K562 (cell line): ENCODE measurements around the gene ADAMTS7. TPM values are rescaled to one million over a fixed set of nuclear protein-coding genes. Genes with fewer than 3 reads are reported as not detected.

ENCODE experiments used
- ARHGAP35 ChIP-seq: fragments of 450-650 bp; IDR thresholded peaks from 2 replicates; pipeline ENCODE4 v1.6.1; 2018; ENCODE audit not compliant: partially characterized antibody
- EWSR1 ChIP-seq: fragments of 450-650 bp; IDR thresholded peaks from 2 replicates; pipeline ENCODE4 v1.6.1; 2018; ENCODE audit warnings: borderline replicate concordance, mild to moderate bottlenecking, low read depth, moderate library complexity; ENCODE audit not compliant: partially characterized antibody
- FOXA1 ChIP-seq: fragments of 450-650 bp; IDR thresholded peaks from 2 replicates; pipeline ENCODE4 v1.6.1; 2016; ENCODE audit warnings: mild to moderate bottlenecking, borderline replicate concordance
- FOXA3 ChIP-seq, 2 experiments: fragments of 450-650 bp in 1 of 2; sonication (generic) in 1 of 2; formaldehyde crosslinking; IDR thresholded peaks in 1 of 2; conservative IDR thresholded peaks in 1 of 2; 2 replicates each; pipeline versions ENCODE4 v1.4.0 to v1.8.0; 2020 to 2022; ENCODE audit warnings: mild to moderate bottlenecking in 2 of 2, missing genetic modification reagents in 1 of 2
- KLF16 ChIP-seq: IDR thresholded peaks from 2 replicates; pipeline ENCODE4 v1.6.1; 2016; ENCODE audit warnings: antibody characterized with exemption
- MECOM ChIP-seq: fragments of 250-450 bp; sonication (Bioruptor Pico); IDR thresholded peaks from 2 replicates; pipeline ENCODE4 v1.8.0; 2022; ENCODE audit warnings: inconsistent platforms
- MTA1 ChIP-seq: fragments of 450-650 bp; IDR thresholded peaks from 2 replicates; pipeline ENCODE4 v1.6.1; 2017; ENCODE audit warnings: borderline replicate concordance
- NCOR1 ChIP-seq: fragments of 450-650 bp; IDR thresholded peaks from 2 replicates; pipeline ENCODE4 v1.6.1; 2016; ENCODE audit warnings: mild to moderate bottlenecking, moderate library complexity
- POLR2AphosphoS2 ChIP-seq: IDR thresholded peaks from 2 replicates; pipeline ENCODE4 v1.6.1; 2012; ENCODE audit warnings: low read length, improper control_type of control experiment
- SMC3 ChIP-seq: conservative IDR thresholded peaks from 2 replicates; pipeline ENCODE4 v1.6.1; 2011; ENCODE audit warnings: low read depth, low read length, improper control_type of control experiment; ENCODE audit not compliant: insufficient read depth
- TOE1 ChIP-seq, 2 experiments: fragments of 450-650 bp in 1 of 2; sonication (generic) in 1 of 2; formaldehyde crosslinking in 1 of 2; IDR thresholded peaks; 2 replicates each; pipeline versions ENCODE4 v1.7.1 to v1.8.0; 2016 to 2022; ENCODE audit warnings: borderline replicate concordance in 2 of 2, mild to moderate bottlenecking in 2 of 2, antibody characterized with exemption in 1 of 2, inconsistent platforms in 1 of 2, low read depth in 1 of 2, missing genetic modification reagents in 1 of 2, moderate library complexity in 1 of 2
- ZNF354B ChIP-seq: fragments of 250-450 bp; sonication (Bioruptor Pico); IDR thresholded peaks from 2 replicates; pipeline ENCODE4 v1.4.0; 2020
- ZNF707 ChIP-seq: fragments of 250-450 bp; sonication (Bioruptor Pico); conservative IDR thresholded peaks from 2 replicates; pipeline ENCODE4 v1.8.0; 2022; ENCODE audit warnings: inconsistent platforms, mild to moderate bottlenecking, moderate library complexity
- polyA plus RNA-seq, 8 experiments: library from polyadenylated mRNA; depleted of rRNA in 4 of 8; stranded (reverse) in 5 of 8; unstranded in 3 of 8; fragments of >200 nt; fragmentation: Nextera tagmentation in 2 of 8; fragmentation: Illumina TruSeq in 1 of 8; extraction: Ambion mirVana in 2 of 8; extraction: Trizol in 1 of 8; gene quantifications; 2 replicates each; pipeline versions ENCODE4 v1.2.1 to v1.2.3, GENCODE V29; 2011 to 2014; ENCODE audit warnings: inconsistent platforms in 1 of 8, missing spikeins in 1 of 8
- total RNA-seq, 7 experiments: library from RNA; depleted of rRNA in 6 of 7; stranded (reverse); fragments of >200 nt in 6 of 7; fragmentation: Illumina TruSeq in 2 of 7; extraction: Trizol in 2 of 7; gene quantifications; 2 replicates each; pipeline versions ENCODE4 v1.2.1 to v1.2.3, GENCODE V29; 2011 to 2021; ENCODE audit warnings: low replicate concordance in 1 of 7
- TF ChIP-seq, protein P1 (sequence below): sonication (generic); formaldehyde crosslinking; IDR thresholded peaks from 2 replicates; pipeline ENCODE4 v1.8.1; 2023; ENCODE audit warnings: missing genetic modification reagents, mild to moderate bottlenecking, borderline replicate concordance
- TF ChIP-seq, protein P2 (sequence below), 3 experiments: fragments of 200-800 bp in 1 of 3; sonication (Bioruptor generic) in 1 of 3; sonication (generic) in 1 of 3; formaldehyde crosslinking in 1 of 3; IDR thresholded peaks; 2 replicates each; pipeline versions ENCODE4 v1.6.1 to v1.8.0; 2016 to 2022; ENCODE audit warnings: mild to moderate bottlenecking in 2 of 3, missing compliant biosample characterization in 2 of 3, missing genetic modification characterization in 2 of 3, missing genetic modification reagents in 1 of 3
- TF ChIP-seq, protein P3 (sequence below), 3 experiments: IDR thresholded peaks in 2 of 3; conservative IDR thresholded peaks in 1 of 3; 2 replicates each; pipeline ENCODE4 v1.5.1; 2011 to 2012; ENCODE audit warnings: low read length in 3 of 3, mild to moderate bottlenecking in 3 of 3, control low read depth in 2 of 3, improper control_type of control experiment in 1 of 3, inconsistent platforms in 1 of 3, low read depth in 1 of 3, mixed read lengths in 1 of 3, moderate library complexity in 1 of 3; ENCODE audit not compliant: insufficient read depth in 2 of 3
- TF ChIP-seq, protein P4 (sequence below), 2 experiments: IDR thresholded peaks; 2 replicates each; pipeline ENCODE4 v1.6.1; 2011; ENCODE audit warnings: borderline replicate concordance in 1 of 2, control low read depth in 1 of 2, low read depth in 1 of 2, low read length in 1 of 2, mild to moderate bottlenecking in 1 of 2, mixed read lengths in 1 of 2, moderate library complexity in 1 of 2; ENCODE audit not compliant: insufficient read depth in 1 of 2, insufficient read length in 1 of 2, poor library complexity in 1 of 2, severe bottlenecking in 1 of 2; ENCODE audit errors: extremely low read depth in 1 of 2

The ADAMTS7 gene
- total and polyA plus RNA-seq, 9 of the 15 experiments (the other 6 are each of a cell fraction or from before 2014, with no cell fraction given), result 0.05 to 0.07 TPM; not detected in 7

DNA sequence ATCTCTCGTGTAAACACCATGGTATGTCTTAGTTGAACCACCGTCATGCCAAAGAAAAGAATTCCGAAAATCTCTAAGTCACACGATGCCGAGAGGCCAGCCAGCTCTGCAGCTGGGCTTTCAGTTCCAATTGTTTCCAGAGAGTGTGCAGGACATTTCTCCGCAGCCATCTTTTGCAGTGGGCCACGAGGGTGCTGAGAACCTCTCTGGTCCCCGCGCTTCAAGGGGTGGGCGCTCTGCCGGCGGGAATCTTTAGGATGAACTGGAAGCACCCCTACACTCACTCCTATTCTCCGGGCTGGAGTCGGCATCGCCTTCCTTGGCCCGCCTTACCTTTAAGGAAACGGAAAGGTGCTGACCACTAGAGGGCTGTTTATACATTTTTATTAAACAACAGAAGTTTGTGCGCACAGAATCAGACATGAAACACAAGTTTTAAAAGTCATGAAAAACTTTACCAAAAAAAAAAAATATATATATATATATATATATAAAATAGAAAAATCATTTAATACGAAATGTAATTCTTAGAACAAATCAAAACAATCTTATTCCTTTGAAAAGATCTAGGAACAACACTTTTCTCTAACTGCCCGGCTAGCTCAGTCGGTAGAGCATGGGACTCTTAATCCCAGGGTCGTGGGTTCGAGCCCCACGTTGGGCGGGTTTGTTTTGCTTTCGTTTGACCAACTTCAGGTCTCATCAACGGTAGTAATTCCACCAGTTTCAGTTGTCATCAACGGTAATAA lies 48.9 kb upstream of the ADAMTS7 start (continued):
- TF ChIP-seq, protein P1, sequence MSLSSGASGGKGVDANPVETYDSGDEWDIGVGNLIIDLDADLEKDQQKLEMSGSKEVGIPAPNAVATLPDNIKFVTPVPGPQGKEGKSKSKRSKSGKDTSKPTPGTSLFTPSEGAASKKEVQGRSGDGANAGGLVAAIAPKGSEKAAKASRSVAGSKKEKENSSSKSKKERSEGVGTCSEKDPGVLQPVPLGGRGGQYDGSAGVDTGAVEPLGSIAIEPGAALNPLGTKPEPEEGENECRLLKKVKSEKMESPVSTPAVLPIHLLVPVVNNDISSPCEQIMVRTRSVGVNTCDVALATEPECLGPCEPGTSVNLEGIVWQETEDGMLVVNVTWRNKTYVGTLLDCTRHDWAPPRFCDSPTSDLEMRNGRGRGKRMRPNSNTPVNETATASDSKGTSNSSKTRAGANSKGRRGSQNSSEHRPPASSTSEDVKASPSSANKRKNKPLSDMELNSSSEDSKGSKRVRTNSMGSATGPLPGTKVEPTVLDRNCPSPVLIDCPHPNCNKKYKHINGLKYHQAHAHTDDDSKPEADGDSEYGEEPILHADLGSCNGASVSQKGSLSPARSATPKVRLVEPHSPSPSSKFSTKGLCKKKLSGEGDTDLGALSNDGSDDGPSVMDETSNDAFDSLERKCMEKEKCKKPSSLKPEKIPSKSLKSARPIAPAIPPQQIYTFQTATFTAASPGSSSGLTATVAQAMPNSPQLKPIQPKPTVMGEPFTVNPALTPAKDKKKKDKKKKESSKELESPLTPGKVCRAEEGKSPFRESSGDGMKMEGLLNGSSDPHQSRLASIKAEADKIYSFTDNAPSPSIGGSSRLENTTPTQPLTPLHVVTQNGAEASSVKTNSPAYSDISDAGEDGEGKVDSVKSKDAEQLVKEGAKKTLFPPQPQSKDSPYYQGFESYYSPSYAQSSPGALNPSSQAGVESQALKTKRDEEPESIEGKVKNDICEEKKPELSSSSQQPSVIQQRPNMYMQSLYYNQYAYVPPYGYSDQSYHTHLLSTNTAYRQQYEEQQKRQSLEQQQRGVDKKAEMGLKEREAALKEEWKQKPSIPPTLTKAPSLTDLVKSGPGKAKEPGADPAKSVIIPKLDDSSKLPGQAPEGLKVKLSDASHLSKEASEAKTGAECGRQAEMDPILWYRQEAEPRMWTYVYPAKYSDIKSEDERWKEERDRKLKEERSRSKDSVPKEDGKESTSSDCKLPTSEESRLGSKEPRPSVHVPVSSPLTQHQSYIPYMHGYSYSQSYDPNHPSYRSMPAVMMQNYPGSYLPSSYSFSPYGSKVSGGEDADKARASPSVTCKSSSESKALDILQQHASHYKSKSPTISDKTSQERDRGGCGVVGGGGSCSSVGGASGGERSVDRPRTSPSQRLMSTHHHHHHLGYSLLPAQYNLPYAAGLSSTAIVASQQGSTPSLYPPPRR (CRISPR knock-in tag), result no peak
- TF ChIP-seq FOXA1 (no peak), NCOR1 (no peak), MTA1 (peak; percentile 58), ZNF354B (CRISPR knock-in tag) (no peak), MECOM (CRISPR knock-in tag) (no peak), POLR2AphosphoS2 (no peak), TOE1 (IDR thresholded peaks at IDR 0.05; ENCODE audit: borderline replicate concordance) (no peak), TOE1 (CRISPR knock-in tag; IDR thresholded peaks at IDR 0.05; ENCODE audit: borderline replicate concordance, low read depth) (no peak), ZNF707 (CRISPR knock-in tag) (no peak), FOXA3 (CRISPR knock-in tag; conservative IDR thresholded peaks at IDR 0.05 in 1 of 2, IDR thresholded peaks at IDR 0.05 in 1 of 2) (no peak), SMC3 (no peak), EWSR1 (no peak), ARHGAP35 (no peak), KLF16 (no peak)
- TF ChIP-seq, protein P2, sequence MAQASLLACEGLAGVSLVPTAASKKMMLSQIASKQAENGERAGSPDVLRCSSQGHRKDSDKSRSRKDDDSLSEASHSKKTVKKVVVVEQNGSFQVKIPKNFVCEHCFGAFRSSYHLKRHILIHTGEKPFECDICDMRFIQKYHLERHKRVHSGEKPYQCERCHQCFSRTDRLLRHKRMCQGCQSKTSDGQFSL (CRISPR knock-in tag; IDR thresholded peaks at IDR 0.05), result no peak
- TF ChIP-seq, protein P2 (tag; IDR thresholded peaks at IDR 0.05), result no peak
- TF ChIP-seq, protein P3, sequence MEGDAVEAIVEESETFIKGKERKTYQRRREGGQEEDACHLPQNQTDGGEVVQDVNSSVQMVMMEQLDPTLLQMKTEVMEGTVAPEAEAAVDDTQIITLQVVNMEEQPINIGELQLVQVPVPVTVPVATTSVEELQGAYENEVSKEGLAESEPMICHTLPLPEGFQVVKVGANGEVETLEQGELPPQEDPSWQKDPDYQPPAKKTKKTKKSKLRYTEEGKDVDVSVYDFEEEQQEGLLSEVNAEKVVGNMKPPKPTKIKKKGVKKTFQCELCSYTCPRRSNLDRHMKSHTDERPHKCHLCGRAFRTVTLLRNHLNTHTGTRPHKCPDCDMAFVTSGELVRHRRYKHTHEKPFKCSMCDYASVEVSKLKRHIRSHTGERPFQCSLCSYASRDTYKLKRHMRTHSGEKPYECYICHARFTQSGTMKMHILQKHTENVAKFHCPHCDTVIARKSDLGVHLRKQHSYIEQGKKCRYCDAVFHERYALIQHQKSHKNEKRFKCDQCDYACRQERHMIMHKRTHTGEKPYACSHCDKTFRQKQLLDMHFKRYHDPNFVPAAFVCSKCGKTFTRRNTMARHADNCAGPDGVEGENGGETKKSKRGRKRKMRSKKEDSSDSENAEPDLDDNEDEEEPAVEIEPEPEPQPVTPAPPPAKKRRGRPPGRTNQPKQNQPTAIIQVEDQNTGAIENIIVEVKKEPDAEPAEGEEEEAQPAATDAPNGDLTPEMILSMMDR (IDR thresholded peaks at IDR 0.05 in 2 of 3, conservative IDR thresholded peaks at IDR 0.05 in 1 of 3; ENCODE audit: insufficient read depth in 2 of 3, low read depth in 1 of 3, low read length in 3 of 3), result peak; percentile 36 to 63 (median 60); a peak in 5 of 6 replicates
- TF ChIP-seq, protein P4, sequence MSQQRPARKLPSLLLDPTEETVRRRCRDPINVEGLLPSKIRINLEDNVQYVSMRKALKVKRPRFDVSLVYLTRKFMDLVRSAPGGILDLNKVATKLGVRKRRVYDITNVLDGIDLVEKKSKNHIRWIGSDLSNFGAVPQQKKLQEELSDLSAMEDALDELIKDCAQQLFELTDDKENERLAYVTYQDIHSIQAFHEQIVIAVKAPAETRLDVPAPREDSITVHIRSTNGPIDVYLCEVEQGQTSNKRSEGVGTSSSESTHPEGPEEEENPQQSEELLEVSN (IDR thresholded peaks at IDR 0.05; ENCODE audit: borderline replicate concordance in 1 of 2, extremely low read depth in 1 of 2, insufficient read depth in 1 of 2, insufficient read length in 1 of 2, low read depth in 1 of 2, low read length in 1 of 2, poor library complexity in 1 of 2, severe bottlenecking in 1 of 2), result no peak
